ENCODE results near the gene FTO.
A peak's percentile ranks its signal among the peaks of the same experiment; 100 is the strongest.

FTO gene

DNA sequence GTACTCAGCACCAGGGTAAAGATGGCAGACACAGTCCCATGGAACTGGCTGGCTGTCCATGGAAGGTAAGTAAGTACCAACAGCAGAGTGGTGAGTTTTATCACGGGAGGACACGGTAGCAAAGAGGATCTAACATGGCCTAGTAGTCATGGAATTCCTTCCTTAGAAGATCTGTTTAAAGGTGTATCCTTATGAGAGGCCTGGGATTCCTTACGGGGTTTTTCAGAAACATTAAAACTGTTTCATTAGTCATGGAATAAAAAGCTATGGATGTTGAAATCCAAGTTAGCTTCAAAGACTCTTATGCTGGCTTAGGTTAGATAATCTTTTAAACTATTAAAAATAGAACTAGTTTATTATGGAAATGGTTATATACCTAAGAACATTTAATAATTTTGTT, 7.4 kb downstream of the FTO start:
- DNase-seq (ENCODE audit: low read depth): no peak

DNA sequence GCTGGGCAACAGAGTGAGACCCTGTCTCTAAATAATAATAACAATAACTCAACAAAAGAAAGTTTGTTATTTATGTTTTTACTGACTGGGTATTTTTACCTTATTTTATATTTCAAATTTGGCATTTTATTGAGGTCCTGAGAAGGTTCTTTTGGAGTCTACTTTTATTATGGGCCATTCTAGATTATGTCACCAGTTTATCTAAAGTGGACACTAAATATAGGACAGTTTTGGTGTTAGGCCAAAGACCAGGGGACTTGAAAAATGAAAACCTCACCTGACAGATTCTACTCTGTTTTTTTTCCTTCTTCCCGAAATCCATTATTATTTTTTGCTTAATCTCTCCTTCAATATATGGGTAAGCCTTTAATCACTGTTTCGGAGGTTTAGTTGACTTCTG, 8.1 kb downstream of the FTO start:
- no peak for DNase-seq (ENCODE audit: low read depth)

DNA sequence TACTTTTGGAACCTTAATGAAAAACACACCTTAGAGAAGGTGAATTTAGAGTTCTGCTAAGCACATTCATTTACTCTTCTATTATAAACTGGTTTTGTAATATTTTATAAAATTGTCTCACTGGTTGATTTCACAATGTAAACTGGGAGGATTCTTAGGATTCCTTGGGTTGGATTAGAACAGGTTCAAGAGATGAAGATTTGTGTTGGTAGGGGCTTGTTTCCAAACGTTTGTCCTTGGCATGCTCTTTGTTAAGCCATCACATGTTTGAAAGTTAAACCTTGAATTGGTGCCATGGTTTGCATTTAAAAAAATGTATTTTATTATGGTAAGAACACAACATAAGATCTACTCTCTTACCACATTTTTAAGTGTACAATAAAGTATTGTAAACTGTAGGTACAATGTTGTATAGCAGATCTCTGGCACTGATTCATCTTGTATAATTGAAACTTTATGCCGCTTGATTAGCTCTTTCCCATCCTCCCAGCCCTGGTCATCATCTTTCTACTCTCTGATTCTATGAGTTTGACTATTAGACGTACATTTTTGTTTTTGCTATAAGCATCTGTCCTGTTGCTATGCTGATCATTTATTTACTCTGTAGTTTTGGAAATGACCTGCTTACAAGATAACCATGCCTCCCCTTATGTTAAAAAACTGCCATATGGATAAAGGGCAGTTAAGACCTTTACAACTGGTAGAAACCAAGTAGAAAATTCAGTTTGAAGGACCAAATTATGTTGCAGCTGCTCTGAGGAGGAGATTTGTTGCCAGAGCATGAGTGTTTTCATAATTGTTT, 9.6 kb downstream of the FTO start:
- no peak for DNase-seq (ENCODE audit: low read depth)

DNA sequence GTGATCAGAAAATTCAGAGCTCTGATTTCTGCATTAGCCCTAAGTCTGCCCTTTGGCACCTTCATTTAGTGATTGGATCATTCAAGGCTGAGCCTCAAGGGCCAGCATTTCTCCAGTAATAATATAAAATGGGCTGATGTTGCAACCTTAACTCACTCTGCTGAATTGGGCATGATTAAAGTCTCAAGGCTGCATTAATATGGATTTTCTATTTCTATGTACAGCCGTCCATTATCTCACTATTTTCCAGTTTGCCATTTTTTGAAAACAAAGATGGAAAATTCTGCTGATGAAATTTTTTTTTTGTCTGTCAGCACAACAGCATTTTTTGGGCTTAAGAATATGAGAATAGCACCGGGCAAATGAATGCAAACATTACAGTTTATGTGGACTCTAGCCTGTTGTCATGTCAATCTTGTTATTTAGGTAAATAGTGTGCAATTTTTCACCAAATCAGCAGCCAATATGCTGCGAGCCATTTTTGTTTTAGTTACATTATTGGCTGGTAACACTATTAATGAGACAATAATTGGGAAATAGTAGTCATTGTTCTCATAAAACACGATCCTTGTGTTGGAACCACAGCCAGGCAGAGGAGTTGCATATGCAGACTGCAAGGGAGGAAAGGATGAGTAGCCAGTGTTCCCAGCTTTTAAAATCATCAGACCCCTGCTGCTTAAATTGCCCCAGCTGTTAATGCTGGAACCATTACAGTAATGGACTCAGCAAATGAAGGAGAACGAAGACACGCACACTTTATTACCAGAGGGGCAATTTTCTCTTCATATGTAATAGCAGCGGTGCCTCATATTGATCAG, 10.5 kb downstream of the FTO start:
- DNase-seq (ENCODE audit: low read depth): no peak

DNA sequence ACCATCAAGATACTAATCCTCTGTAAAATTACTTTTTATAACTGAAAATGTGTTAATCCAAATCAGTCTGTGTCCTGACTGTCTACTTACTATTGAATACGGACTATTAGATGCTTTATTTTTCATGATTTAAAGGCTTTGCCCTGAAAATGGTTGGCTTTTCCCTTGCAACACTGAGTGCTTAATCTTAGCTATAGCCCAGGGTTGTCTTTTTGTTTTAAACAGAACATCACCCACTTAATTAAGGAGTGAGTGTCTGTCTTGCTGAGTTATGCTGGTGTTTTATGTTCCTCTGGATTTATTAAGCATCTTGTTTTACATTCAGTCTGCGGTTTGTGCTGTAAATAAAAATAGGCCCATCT, 11.0 kb downstream of the FTO start:
- no peak for DNase-seq (ENCODE audit: low read depth)

DNA sequence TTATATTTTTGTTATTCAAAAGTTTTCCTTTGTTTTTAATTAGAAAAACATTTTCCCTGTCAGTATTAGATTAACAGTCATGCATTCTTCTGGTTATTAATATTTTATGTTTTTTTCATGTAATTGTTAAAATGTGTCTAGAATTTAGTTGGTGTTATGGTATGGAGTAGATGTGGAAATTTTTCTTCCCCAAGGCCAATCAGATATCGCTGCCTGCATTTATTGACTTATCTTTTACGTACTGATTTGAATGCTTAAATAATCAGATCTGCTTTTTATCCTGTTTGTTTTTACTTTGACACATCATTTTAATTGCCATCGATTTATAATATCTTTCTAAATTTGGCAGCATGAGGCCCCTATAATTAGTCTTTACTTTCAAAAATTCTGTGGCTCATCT, 13.6 kb downstream of the FTO start:
- DNase-seq (ENCODE audit: low read depth): no peak

DNA sequence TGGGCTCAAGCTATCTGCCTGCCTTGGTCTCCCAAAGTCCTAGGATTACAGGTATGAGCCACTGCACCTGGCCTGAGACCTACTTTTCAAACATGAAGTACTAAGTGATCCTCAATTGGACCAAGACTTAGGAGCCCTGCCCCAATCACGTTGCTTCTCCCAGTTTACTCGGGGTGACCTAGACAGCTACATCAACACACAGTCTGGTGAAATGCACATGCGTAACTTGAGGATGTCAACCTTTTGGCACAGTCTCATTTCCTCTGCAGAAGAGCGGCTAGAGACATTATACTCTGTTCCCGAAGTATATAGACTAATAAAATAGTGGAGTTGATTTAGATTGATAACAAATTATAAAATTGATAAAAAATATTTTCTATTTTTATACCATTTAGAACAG, 17.1 kb downstream of the FTO start:
- no peak for DNase-seq (ENCODE audit: low read depth)

DNA sequence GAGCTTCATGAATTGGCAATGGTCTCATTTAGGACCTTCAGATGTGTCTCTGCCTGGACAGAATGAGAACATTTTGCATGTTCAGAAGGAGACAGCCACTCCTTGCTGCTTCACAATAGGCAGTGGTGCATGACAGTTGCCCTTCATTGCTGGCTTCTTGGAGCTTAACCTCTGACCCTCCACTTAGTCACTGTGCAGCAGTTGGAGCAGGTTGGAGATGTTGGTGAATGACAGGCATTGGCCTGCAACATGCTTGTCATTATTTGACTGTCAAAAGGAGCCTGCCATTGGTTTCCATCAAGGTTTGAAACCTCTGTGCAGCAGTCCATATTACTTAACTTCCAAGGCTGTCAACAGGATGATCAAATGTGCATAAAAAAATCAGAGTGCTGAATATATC, 22.7 kb downstream of the FTO start:
- DNase-seq (ENCODE audit: low read depth): no peak

DNA sequence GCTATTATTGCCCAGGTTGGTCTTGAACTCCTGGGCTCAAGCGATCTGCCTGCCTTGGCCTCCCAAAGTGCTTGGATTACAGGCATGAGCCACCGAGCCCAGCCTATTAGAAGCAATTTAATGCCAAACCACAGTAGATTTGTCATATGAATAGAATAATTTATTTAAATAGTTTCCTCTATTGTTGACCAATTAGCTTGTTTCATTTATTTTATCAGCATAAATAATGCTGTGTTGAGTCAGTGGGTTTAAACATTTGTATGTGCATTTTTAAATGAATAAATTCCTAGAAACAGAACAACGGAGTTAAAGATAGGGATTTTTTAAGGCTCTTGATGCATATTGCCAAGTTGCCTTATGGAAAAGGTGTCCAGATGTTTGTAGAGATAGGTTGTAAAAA, 26.7 kb downstream of the FTO start:
- no peak for DNase-seq (ENCODE audit: low read depth)

DNA sequence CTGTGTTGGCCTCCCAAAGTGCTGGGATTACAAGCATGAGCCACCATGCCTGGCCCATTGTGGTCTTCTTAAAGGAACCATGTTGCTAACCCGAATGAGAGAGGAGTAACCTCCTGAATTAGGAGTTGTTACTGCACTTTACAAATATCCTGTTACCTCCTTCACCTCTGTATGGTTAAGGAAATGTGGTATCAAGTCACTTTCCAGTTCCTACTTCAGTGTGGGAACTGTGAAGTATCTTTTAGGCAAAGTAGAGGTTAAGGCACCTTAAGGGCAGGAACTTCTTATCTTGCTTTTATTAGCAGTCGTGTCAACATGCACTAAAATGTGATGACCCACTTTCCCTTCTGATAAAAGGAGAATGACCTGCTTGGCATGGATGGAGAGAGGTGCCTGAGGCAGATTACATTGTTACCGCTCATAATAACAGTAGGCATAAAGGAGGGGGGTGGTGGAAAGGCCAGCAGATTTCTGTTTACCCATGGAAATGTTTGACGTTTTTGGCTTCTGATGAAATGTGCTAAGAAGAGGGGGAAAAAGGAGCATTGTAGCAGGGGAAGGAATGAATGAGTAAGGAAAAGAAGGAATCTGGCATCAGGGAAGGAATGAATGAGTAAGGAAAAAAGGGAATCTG, 28.5 kb downstream of the FTO start:
- no peak for DNase-seq (ENCODE audit: low read depth)

DNA sequence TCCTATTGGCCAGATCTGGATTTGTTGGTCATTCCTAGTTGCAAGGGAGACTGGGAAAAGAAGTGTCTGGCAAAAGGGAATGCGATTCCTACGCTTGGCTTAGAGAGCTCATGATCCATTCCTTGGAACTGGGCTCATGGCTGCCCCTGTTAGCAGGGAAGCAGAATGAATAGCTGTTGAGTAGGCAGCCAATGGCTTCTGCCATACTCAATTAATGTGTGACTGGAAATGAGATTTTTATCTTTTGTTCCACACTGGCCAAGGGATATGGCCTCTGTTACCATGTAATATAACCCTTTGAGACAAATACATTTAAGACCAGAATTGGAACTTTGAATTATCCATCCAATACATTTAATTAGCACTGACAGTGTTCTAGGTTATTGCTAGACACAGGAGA, 31.0 kb downstream of the FTO start:
- DNase-seq (ENCODE audit: low read depth): no peak

DNA sequence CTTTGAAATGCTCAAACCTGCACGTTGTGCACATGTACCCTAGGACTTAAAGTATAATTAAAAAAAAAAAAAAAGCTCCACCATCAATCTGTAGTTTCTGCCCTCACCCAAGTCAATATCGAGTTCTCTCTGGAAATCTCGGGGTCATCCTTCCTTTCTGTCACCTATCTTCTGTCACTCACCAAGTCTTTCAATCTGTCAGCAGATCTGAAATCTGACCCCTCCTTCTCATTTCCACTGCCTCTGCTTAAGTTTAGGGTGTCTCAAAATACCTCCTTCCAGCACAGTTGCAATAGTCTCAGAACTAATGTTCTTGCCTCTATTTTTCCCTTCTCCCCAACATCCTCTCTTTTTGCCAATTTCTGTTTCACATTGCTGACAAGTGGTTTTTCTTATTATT, 32.3 kb downstream of the FTO start:
- no peak for DNase-seq (ENCODE audit: low read depth)

DNA sequence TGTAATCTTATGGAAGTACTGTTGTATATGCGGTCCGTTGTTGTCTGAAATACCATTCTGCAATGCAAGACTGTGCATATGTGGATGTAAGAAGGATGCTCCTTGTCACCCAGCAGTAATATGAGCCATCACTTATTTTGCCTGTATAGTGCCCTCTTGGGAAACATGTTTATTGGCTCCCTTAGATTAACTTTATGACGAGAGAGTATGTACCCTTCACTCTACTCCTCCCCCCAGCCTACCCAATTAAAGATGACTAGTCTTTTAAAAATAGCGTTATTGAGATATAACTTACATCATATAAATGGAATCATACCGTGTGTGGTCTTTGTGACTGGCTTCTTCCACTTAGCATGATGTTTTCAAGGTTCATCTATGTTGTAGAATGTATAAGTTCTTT, 33.6 kb downstream of the FTO start:
- DNase-seq (ENCODE audit: low read depth): no peak

DNA sequence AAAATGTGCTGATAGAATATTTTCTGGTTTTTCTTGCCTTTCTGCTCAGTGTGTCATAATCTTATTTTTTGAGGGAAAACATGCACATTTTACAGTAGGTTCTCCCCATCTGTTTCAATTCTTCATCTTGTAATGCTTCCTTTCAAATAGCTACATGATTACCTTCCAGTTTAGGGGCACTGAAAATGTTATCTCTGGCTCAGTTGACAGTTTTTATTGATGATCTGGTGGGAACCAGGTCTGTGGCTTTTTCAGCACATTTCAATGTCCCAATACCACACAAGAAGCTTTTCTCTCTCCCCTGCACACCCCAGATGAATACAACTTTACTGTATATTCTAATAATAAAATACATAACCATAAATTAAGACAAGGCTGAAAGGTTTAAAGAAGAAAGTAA, 36.5 kb downstream of the FTO start:
- DNase-seq (ENCODE audit: low read depth): no peak

DNA sequence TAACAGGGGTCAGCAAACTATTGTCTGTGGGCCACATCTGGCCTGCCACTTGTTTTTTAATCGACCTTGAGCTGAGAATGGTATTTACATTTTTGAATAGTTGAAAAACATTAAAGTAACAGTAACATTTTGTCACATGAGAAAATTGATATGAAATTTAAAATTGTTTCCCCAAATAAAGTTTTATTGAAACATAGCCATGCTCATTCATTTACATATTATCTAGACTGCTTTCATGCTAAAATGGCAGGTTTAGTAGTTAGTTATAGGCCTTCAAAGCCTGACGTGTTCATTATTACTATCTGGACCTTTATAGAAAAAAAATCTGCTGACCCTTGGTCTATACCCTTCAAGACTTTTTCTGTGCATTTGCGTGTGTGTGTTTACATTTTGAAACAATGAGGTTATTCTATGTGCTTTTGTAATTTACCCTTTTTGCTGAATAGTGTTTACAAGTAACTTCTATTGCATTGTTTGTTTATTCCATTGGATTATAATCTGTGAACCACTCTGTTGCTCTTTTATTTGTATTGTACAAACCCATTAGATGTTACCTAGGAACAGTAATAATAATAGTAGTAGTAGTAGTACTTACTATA, 37.1 kb downstream of the FTO start:
- DNase-seq (ENCODE audit: low read depth): no peak

DNA sequence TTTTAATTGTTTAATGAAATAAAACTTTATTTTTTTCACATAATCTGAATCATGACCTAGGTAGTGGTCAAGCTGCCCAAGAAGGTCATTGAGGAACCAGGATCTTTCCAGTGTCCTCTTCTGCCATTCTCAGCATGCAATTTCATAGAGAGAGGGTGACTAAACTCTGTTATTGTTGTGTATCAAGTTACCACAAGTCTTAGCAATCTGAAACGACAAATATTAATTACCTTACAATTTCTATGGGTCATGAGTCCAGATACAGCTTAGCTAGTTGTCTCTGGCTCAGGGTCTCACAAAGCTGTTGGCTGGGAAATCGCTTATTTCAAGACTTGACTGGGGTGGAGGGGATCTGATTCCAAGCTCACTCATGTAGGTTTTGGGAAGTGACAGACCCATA, 37.6 kb downstream of the FTO start:
- DNase-seq (ENCODE audit: low read depth): no peak

DNA sequence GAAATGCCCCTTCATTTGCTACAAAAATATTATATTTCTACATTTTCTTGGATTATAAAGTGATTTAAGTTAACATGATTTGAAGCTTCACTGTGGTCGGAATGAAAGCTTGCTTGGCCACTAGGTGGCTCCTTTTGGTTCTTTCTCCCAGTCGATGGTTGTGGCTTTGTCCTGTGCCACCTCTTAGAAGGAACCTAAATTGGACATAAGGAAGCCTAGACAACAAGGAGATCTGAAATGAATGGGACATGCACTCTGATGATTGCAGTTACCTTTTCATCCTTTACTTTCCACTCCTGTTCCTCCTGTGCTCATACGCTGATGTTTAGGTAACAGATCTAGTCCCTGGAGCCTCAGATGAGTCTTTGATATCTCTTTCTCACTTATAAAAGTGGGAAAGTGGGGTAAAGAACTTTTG, 39.2 kb downstream of the FTO start:
- no peak for DNase-seq (ENCODE audit: low read depth)

DNA sequence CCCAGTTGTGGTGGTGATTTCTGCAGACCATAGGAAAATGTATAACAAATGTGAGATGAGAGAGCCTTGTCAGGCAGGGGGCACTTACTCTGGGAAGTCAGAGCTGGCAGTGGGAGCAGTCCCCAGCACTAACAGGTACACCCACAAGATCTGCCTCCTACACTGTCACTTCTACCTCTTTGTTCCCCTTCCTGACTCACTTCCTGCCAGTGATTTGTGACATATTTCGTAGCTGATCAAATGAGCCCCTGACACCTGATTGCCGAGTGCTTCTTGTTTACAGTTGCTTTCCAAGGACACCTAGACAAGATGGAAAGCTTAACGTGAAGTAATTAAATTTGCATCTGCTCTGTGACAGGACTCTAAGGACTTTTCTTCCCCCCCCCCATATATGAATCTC, 40.5 kb downstream of the FTO start:
- DNase-seq (ENCODE audit: low read depth): no peak

DNA sequence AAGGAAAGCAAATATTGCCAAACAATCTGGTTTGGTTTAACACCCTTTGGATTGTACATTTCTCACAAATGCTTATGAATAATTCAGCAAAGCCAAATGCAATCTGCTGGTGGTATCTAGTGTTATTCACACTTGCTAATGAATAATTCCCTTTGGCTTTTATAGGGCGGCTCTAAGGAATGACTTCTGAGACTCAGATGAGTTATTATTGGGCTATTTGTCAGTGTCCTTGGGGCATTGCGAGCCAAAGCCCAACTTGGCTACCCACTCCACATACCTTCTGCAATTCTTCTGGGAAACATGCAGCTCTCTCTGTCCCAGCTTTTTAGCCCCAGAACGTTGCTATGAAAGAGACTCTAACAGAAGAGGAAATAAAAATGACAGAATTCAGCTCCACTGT, 41.1 kb downstream of the FTO start:
- no peak for DNase-seq (ENCODE audit: low read depth)

DNA sequence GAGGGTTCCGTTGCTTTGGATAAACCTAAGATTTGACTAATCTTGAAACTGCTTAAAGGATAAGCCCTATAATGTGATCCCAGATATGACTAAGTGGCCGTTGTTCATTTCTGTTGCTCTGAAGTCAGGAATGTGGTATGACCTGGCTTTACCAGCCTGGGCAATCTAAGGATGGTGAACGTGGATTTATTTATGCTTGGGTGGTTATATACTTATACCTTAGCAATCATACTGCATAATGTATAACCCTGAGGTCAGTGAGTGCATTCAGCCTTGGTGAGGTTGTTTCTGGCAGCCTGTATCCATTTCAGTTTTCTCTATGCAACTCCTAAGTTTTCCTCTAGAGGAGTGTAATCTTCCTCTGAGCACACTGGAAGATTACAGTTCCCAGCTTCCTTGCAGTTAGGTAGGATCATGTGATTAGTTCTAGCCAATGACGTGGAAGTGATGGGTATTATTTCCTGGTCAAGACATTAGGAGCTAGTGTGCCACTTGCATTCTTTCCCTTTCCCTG, 41.9 kb downstream of the FTO start:
- peak; percentile 81 for DNase-seq (ENCODE audit: low read depth)

DNA sequence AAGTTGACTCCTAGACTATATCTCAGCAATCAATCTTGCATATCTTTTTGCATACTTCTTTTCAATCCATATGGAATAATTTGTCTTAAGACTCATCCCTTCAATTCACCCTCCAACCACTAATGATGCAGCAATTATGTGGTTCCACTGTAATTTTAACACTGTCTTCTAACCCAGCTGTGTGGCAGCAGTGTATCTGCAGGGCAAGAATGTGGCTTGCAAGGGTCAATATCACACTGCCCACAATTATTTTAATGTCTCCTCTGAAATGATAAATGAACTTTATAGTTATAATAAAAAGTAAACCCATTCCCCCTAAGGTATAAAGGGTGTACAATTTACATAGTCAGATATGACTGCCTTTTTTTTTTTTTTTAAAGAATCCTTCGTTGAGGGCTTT, 48.6 kb downstream of the FTO start:
- DNase-seq (ENCODE audit: low read depth): no peak

DNA sequence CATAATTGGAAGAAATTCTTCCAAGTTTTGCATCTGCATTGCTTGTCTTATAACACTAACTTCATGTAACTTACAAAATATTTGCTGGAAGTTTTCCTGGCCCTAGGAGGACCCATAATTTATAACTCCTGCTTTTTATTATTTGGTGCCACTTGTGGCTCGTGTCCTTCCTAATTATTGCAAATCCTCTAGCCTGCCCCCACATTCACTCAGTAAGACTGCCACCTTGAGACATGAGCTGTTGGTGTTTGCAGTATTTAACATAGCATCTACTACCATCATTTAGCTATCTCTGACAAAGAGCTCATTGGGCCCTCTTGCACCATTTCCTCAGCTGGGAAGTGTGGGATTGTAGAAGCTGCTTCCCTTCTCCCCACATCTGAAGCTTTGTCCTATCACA, 49.5 kb downstream of the FTO start:
- no peak for DNase-seq (ENCODE audit: low read depth)
